Stimulated activated CD4-positive, alpha-beta T cell treated with anti-CD3 and anti-CD28 coated beads, TNF-alpha, amount 100 ng/mL, for 48 hours (primary cell): ENCODE results near the gene LIMCH1.
"Not testable (repeated sequence)": the region's sequence is repeated elsewhere in the genome, so short reads cannot be mapped to it uniquely, and the experiment has no call there.

ENCODE experiments used
- DNase-seq, 3 donors: peaks; one replicate each; pipeline ENCODE4 v3.0.0-alpha.2; 2020; ENCODE audit warnings: low read depth in 3 of 3

Gene LIMCH1

DNA sequence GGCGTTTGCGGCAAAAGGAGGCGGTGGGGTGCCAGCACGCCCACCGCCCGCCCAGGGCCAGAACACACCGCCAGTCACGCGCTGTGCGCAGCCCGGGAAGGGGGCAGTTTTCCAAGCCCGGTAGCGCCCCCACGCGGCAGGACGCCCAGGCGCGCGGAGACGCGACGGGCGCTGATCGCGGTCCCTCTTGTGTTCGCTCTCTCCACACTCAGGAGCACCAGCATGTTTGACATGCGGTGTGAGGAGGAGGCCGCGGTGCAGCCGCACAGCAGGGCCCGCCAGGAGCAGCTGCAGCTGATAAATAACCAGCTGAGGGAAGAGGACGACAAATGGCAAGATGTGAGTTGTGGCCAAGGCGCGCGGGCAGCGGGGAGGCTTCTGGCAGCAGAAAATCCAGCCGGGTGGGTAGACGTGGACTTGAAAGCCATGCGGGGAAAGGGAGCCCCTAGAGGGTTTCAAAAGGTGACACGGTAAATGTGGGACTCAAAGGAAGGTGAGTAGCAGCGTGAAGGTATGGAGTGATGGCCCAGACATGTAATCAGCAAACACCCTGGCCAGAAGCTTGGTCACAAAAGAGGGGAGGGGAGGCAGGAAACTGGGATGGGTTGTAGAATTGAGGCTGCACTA, 106.4 kb downstream of the LIMCH1 start:
- DNase-seq, result peak in 2 of 3 donors; percentile 3 to 4

DNA sequence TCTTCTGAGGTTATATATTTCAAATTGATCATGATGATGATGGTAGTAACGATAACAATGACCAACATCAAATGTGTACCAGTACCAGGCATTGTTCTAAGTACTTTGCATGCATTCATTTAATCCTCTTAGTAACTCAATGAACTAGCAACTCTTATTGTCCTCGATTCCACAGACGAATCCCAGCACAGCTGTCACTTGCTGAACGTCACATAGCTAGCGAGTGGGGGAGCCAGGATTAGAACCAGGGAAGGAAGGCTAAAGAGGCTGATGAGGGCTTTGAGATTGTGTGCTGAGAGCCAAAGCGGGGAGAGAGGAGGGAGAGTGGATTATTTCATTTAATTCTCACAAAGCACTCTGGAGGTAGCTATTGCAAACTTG, 106.9 kb downstream of the LIMCH1 start:
- DNase-seq, result no peak

DNA sequence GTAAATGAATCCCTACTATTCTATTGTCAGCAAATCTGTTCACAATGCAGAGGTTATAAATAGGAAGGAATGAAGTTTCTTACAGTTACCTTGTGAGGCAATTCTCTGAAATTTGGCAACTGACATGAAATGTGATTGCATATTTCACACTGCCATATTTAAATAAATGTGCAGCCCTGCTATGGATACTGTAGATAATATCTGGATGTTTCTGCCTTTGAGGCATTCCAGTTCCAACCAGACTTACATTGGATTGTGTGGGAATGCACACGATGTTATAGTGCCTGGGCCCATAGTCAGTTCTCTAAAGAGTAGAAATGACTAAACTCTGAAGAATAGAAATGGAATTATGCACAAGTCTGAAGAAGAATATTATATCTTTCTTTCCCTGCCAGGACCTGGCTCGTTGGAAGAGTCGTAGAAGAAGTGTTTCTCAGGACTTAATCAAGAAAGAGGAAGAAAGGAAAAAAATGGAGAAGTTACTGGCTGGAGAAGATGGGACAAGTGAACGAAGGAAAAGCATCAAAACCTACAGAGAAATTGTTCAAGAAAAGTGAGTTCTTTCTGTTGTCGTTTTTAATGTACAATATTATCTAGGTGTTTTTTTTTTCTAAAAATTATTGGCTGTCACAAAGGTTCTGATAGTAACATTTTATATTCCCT, 107.9 kb downstream of the LIMCH1 start:
- DNase-seq, result no peak

DNA sequence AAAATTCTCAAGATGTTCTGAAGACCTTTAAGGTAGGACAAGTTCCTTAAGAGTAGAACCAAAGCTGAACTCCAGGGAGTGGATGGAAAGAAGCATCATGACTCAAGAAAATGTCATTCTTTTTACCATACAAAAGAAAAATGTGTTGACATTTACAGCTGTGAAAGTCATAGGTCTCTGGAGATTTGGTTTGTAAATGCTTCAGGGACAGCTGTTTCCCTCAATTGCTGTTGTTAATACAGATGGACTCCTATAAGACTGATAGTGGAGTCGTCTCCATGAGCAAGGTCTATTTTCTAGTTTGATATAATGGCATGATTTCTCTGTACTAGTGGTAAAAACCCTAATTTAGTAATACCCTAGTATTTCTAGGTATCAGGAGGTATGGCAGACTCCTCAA, 108.9 kb downstream of the LIMCH1 start:
- DNase-seq, result no peak

DNA sequence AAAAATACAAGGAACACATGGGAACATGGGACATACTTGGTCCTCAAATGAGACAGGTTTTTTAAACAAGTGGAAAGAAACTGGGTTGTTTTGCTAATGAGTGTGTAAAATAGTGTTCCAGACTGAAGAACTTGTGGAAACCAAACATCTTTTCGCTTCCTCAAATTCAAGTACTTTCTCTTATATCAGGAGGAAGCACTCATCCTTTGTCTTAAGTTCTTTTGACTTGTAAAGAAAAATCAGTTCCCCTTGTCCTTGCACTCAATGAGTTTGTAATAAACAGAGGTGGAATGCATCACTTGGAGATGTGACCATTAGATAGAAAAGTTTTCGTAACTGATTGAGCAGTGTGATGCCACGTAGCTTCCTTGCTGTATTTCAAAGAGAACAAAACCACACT, 109.4 kb downstream of the LIMCH1 start:
- no peak for DNase-seq

DNA sequence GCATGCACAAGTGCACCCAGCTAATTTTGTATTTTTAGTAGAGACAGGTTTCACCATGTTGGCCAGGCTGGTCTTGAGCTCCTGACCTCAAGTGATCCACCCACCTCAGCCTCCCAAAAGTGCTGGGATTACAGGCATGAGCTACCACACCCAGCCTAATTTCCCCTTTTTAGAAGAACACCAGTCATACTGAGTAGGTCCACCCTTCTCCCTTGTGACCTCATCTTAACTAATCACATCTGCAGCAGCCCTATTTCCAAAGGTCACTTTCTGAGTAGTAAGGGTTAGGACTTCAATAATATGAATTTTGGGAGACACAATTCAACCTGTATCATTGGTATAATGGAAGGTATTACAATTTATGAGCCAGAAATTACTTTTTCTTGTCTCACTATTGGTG, 113.2 kb downstream of the LIMCH1 start:
- DNase-seq, result not testable (repeated sequence)

DNA sequence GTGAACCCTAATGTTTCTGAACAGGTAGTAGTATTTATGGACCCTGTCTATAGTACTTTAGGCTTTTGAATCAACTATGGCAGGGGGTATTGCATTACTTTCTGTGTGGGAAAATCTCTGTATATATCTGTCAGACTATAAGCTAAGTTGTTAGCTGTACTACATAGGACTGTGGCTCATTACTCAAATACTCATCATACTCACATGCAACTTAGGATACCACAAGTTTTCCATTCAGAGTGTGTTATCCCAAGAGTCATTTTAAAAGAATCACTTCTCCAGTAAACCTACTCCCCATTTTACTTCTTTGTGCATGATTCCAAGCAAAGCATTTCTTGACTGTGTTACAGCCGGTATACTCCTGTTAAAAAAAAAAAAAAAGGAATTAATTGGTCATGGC, 115.0 kb downstream of the LIMCH1 start:
- DNase-seq, result no peak

DNA sequence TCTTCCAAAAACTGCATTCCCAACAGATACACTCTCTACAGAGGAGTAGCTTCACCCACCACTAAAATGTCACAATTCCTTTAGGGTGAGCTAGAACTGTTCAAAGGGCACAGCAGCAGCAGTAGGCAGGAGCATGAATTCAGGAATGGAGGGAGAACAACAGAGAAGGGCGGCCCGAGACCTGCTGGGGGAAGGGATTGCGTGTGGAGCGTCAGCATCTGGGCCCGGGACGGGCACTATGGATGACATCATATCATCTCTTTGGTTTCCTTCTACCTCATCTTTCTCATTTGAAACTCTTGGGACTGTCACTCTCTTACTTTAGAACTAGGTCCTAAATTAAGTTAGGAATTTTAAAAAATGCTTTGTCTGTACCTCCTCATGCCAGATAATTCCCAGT, 115.6 kb downstream of the LIMCH1 start:
- no peak for DNase-seq

DNA sequence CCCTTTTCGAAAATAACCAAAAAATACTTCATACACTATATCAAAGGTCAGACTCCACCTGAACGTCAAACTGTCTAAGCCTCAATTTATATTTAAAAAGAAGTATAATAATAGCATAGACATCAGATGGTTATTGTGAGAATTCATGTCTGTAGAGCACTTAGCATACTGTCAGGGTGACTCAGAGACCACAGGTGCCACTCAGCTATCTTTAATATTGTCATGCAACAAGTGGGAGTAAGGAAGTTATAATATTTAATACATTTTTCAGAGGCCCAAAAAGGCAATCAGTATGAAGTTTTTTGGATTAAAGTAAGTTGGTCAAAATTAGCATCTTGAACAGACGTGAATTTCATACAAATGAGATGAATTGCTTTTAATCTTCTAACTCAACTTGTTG, 117.2 kb downstream of the LIMCH1 start:
- DNase-seq, result no peak

DNA sequence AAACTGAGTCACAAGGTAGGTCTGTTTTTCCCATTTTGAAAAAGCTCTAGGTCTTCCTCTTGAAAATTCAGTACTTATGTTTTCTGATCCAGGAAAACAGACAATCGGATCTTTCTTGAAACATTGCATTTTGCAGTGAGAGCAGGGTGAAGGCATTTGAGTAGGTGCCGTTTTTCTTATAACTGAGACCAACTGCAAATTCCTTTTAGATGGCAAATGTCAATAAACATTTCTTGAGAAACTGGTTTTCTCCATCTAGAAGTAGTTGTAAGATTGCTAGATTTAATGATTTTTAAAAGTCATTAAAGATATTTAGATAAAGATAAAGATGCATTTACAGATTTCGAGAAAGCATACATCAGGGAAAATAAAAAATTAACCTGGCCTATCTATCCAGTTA, 118.1 kb downstream of the LIMCH1 start:
- DNase-seq, result no peak

DNA sequence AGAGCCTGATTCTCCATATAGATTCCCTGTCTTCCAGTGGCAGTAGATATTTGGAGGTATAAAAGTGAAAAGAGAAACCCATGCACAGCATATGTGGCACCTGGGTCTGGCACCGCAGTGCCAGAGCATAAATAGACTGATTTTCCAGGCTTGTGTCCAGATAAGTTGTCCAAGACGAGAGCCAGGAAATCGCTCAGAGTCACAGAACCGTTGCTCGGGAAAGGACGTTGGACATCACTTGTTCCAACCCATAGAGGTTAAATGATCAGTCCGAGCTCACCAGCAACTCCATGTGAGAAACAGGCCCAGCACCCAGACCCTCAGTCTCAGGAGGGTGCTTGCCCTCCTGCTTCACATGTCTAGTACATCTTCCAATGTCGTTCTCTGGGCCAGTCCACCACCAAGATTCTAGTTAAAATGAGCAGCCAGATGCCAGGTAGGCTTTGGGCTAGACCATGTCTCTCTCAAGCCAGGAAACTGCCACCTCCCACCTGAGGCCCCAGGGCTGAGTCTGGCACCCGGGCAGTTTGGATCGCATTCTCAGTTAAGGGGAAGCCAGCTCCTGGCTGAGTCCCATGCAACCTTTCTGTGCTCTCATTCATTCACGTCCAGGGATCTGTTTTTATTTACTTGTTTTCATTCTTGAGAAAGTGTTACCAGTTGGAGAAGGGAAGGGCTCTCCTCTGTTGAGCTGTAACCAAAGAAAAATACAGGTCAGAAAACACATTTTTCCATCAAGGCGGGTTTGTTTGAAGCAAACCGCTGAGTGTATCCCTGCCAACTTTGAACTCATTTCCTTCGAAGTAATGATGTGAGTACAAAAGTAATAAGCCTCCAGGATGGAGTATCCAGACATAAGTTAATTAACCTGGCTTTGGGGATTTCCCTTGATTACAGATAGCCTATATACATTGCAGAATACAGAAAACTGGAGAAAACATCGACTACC, 118.9 kb downstream of the LIMCH1 start:
- no peak for DNase-seq

DNA sequence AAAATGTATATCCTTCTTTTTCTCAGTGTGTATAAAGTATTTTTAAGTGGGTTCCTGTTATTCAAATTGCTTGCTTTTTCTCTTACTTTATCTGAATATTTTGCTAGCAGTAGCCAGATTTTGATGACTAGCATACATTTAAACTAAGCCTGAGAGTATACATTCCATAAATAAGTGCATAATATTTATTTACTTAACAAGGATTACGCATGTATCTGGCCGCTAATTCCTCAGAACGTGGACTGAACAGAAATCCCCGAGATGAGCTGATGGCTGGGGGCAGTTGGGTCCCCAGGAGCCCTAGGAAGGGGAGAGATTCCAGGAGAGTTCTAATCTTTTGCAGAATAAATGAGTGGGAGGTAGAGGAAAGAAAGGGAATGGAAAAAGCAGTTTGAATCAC, 119.6 kb downstream of the LIMCH1 start:
- DNase-seq, result no peak

DNA sequence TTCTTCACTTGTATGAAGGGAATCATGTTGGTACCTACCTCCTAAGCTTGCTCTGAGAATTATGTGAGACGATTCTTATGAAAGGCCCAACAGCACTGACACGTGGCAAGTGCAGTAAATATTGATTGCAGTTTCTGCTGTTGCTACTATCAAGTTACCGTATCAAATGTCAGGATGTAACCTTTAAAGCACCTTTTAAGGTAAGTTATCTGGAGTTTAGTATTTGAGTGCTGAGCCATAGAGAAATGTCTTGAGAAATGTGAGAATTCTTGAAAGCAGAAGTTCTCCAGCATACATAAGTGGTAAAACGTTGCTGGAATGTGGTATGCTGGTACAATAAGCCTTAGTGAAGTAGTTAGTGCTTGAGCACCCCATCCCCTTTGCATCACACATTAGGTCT, 120.2 kb downstream of the LIMCH1 start:
- no peak for DNase-seq

DNA sequence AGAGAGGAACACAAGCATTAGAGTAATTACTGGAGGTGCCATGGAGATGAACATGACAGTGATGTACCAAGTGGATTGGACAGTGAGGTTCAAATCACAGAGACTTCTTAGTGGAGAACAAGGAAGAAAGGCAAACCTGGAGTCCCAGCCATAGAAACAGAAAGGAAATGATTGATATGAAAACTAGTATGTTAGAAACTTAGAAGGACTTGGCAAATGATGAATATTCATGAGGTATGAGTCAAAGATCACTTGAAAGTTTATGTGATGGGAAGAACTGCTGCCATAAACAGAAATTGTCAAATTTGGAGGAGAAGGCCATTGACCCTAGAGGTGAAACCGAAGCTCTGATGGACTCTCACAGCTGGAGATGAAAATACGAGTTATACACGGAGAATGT, 122.4 kb downstream of the LIMCH1 start:
- no peak for DNase-seq

DNA sequence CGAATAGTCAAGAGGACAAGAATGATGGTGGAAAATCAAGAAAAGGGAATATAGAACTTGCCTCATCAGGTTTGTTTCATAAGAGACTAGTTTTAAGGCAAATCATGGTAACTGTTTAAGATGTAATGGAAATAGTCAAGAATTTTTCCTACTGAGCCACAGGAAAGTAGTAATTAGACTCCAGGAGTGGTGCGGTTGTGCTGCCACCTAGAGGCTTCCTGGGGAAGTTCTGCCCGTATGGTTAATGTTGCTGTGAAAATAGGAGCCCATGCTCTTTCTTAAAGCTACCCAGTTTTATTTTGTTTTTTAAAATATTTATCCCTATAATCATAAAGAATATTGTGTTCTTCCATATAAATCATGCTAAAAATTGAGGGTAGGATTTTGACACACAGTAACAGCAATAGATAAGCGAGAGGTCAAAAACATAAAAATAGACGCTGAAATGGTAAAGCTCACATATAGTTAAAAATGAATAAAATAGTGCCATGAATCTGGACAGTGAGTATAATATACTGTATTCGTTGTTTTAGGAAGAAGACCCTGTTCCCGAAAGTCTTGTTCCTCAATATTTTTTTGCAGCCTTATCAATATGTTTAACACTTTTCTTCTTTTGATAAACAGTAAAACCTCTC, 123.6 kb downstream of the LIMCH1 start:
- DNase-seq, result peak in 1 of 3 donors; percentile 4

DNA sequence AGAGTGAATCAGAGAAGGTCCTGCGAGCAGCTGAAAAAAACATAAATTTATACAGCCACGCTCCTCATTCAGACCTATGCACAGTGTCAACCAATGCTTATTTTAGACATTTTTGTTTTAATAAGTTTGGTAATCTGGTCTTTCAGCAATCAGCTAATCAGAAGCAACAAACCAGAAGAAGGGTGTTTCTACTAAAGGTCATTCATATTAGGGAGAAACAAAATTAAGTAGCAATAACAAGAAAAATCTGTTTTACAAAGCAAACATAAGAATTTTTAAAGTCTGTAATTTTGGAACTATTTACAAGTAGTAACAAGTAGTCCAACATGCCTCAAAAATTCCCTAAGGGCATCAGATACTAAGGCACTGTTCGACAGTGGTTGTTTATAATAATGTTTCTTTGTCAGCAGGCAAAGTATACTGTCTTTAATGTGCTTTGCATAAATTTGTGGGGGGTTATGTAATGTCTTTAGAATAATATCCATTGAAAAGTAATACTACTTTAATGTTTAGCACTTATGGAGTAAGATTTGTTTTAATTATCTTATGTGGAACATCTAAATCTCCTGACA, 127.8 kb downstream of the LIMCH1 start:
- DNase-seq, result no peak

DNA sequence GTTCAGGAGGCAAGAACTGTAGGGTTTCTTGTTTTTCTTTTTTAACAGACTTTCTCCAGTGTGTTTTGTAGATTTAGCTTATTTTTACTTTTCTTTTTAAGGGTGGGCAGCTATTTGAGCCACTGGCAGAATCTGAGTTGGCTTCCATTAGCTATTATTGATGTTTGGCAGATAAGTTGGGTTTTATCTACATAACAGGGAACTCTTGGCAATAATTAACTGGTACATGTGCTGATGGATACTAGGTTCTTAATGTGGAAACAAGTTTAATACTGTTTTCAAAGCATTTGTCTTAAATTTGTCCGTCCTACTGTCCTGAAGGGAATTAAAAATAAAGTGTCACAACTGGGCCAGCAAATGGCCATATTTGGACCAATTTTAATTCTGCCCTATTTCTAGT, 130.1 kb downstream of the LIMCH1 start:
- no peak for DNase-seq

DNA sequence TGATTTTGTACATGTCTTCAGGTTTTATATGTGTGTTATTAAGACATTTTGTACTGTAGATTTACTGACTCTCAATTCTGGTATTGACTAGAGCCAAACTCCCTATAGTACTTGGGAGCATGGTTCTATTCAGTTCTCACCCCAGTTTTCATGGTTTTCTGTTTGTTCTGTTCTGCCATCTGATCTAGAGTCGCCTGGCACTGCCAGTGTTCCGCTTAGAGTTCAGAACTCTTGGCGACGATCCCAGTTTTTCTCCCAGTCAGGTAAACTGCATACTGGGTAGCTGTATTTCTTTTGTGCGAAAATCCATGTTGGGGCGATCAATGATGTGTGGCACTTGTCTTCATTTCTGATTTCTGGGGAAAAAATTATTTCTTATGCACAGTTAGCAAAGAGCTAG, 132.6 kb downstream of the LIMCH1 start:
- DNase-seq, result no peak

DNA sequence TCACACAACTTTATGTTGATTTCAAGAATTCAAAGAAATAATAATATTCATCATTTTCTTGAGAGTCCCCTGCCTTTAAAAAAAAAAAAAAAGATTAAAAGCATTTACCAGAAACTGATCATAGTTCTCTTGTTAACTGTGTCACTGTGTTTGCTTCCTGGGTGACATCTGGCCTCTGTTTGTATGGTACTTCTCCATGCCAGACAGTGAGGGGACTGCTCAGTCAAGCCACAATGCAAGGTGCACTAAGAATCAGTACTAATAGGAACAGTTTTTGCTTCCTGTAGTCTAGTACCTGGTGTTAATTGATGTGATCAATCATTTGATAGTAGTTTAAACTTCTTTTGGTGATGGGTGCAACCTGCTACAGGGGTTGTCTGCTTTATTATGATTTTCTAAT, 133.0 kb downstream of the LIMCH1 start:
- no peak for DNase-seq

DNA sequence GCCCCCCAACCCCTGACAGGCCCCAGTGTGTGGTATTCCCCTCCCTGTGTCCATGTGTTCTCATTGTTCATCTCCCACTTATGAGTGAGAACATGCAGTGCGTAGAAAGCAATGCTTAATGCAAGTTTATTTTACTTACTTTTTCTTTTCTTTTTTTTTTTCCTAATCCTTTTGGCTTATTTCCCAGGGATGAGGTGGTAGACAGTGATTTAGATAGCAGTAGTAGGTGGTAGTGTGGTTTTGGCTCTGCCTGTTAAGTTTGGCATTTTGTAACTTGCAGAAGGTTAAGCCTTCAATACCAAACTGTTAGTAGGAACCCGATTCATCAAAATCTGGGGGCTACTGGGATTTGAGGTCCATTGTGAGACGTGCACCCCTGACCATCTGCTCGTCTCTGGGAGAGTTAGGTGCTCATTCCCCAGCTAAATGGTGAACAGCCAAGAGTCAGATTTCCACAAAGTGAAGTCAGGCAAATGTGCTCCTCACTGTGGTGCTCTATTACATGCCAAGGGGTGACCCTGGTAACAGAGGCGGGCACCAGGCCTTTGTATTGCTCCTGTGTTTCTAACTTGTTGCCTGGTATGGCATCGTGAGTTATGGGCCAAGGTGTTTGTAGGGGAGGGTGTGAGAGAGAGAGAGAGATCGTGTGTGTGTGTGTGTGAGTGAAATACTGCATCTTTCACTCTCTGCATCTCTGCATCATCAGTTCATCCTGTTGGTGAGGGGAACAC, 140.3 kb downstream of the LIMCH1 start:
- no peak for DNase-seq

DNA sequence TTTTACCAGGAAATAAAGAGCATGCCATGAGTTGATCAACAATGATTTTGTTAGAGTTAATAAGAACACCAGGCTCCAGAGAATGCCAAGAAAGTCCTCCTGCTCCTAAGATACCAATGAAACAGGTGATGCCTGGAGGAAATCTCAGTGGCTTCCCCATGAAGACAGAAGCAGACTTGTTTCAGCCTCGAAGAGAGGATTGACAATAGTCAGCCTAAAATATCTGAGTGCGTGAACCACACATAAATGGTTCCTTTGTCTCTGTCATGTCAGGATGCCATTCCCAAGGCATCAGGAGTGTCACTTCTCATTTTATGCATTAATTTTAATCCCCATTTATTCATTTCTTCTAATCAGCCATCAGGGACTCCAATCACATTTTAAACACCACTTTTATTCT, 141.0 kb downstream of the LIMCH1 start:
- DNase-seq, result no peak
